Hematopoietic multipotent progenitor cell treated with erythropoietin and hydrocortisone succinate and interleukin-3 and kit ligand, for 4 days (in vitro differentiated cells): Measurements from ENCODE around the gene EIF4E3.

Experiments used
- DNase-seq: peaks from one replicate; pipeline ENCODE4 v3.0.0-alpha.2; 2015

Gene EIF4E3

GRCh38 chr3:71641674-71642073, 83.5 kb downstream of the EIF4E3 start:
- DNase-seq: peak; percentile 15

- DNase-seq: peak; percentile 51
Observed at GRCh38 chr3:71640331-71640983, 84.7 kb downstream of the EIF4E3 start.

- DNase-seq: no peak
Observed at GRCh38 chr3:71636482-71636881, 88.7 kb downstream of the EIF4E3 start.

- no peak for DNase-seq
Observed at GRCh38 chr3:71636001-71636400, 89.2 kb downstream of the EIF4E3 start.

- no peak for DNase-seq
Observed at GRCh38 chr3:71634671-71635070, 90.5 kb downstream of the EIF4E3 start.

- DNase-seq: peak; percentile 73
Observed at GRCh38 chr3:71629711-71630110, 95.5 kb downstream of the EIF4E3 start.

- no peak for DNase-seq
Observed at GRCh38 chr3:71629289-71629688, 95.9 kb downstream of the EIF4E3 start.

GRCh38 chr3:71628522-71628921, 96.7 kb downstream of the EIF4E3 start:
- no peak for DNase-seq

GRCh38 chr3:71625676-71626075, 99.5 kb downstream of the EIF4E3 start:
- DNase-seq: no peak
